Heart left ventricle (tissue), 16 donors: ENCODE data around the gene ZNF500. TPM values are rescaled to one million over a fixed set of nuclear protein-coding genes. Genes with fewer than 3 reads are reported as not detected.

Experiments used
- ATAC-seq, 4 donors: fragments of 200-7000 bp; cut with Tn5 transposase; one replicate each; pipeline ENCODE4 v1.9.1; 2020 to 2022; ENCODE audit warnings: moderate library complexity in 4 of 4, mild to moderate bottlenecking in 3 of 4, moderate number of reproducible peaks in 1 of 4
- DNase-seq, 5 donors: peaks; one replicate each; pipeline ENCODE4 v3.0.0-alpha.2; 2020
- H3K27ac ChIP-seq, 12 donors: fragments of 200-600 bp; sonication (generic) in 4 of 12; one replicate each; pipeline versions ENCODE4 v1.5.0 to v1.8.0; 2016 to 2022; ENCODE audit warnings: mild to moderate bottlenecking in 2 of 12
- H3K27me3 ChIP-seq, 9 donors: fragments of 200-600 bp; sonication (generic) in 2 of 9; one replicate each; pipeline versions ENCODE4 v1.5.1 to v1.8.0; 2016 to 2022; ENCODE audit warnings: mild to moderate bottlenecking in 3 of 9
- H3K36me3 ChIP-seq, 9 donors: fragments of 200-600 bp; sonication (generic) in 2 of 9; one replicate each; pipeline versions ENCODE4 v1.5.0 to v1.8.0; 2018 to 2022; ENCODE audit warnings: mild to moderate bottlenecking in 2 of 9
- H3K4me1 ChIP-seq, 12 donors: fragments of 200-600 bp; sonication (generic) in 4 of 12; one replicate each; pipeline versions ENCODE4 v1.5.0 to v1.8.0; 2016 to 2022; ENCODE audit warnings: mild to moderate bottlenecking in 3 of 12
- H3K4me3 ChIP-seq, 12 donors: fragments of 200-600 bp; sonication (generic) in 4 of 12; one replicate each; pipeline versions ENCODE4 v1.5.0 to v1.8.0; 2017 to 2022; ENCODE audit warnings: mild to moderate bottlenecking in 9 of 12, moderate library complexity in 4 of 12
- H3K9me3 ChIP-seq, 12 donors: fragments of 200-600 bp; sonication (generic) in 4 of 12; one replicate each; pipeline versions ENCODE4 v1.5.0 to v1.8.0; 2016 to 2022; ENCODE audit warnings: mild to moderate bottlenecking in 1 of 12
- CTCF ChIP-seq, 12 donors: fragments of 200-600 bp; sonication (generic) in 4 of 12; IDR thresholded peaks; one replicate each; pipeline versions ENCODE4 v1.5.0 to v1.8.0; 2018 to 2022; ENCODE audit warnings: antibody characterized with exemption in 12 of 12, mild to moderate bottlenecking in 5 of 12
- POLR2A ChIP-seq, 2 donors: fragments of 450-650 bp; IDR thresholded peaks; one replicate each; pipeline ENCODE4 v1.6.1; 2017; ENCODE audit warnings: antibody characterized with exemption in 2 of 2, mild to moderate bottlenecking in 2 of 2, moderate library complexity in 2 of 2
- WGBS, 4 donors: extraction: QIAGEN DNeasy Blood & Tissue Kit in 2 of 4; methylation state at CpG; one replicate each; pipeline versions ENCODE4 v1.1.5 to v1.1.7; 2013 to 2018; 5-methylcytosine and 5-hydroxymethylcytosine counted together
- intact Hi-C, 10 donors: fragments of 100-400 bp; cut with DNase I; formaldehyde crosslinking; loops; one replicate each; pipeline versions ENCODE4 v1.11.1 to v1.14.2; 2022
- polyA plus RNA-seq, 2 donors: library from polyadenylated mRNA; stranded (reverse); fragments of 200-250 nt; gene quantifications; one replicate each; pipeline ENCODE4 v1.2.3, GENCODE V29; 2013
- total RNA-seq, 9 donors: library from RNA; depleted of rRNA in 2 of 9; stranded (reverse); fragments of >200 nt in 2 of 9; fragmentation: NEBNext Ultra II Directional in 3 of 9; extraction: Animal tissue kit (Norgen Biotek cat#: 25700) in 3 of 9; gene quantifications; one replicate each; pipeline versions ENCODE4 v1.1.0 to v1.2.4, GENCODE V29; 2016 to 2023
- donor health status: ischemic (EF 13 %, LVEDD 7.1; RV severe dilation, severe dysfunction).
- donor health status: healthy with polysubstance abuse.
- donor health status: DM: no; HTN: yes; CAD: no.
- donor health status: DM: no; HTN: no; CAD: no.
- donor health status: ischemic (EF 25% LVEDD 6.9; RV normal size, moderate dysfunction).
- donor health status: ischemic (EF 25% LVEDD 5.7; RV mildly dilated, moderate dysfunction).
- donor health status: healthy.
- donor health status: DM: yes; HTN: yes; CAD: no.
- donor health status: ischemic (EF 35%, LVEDD 5.7; RV mildly dilated, moderate dysfunction).
- donor health status: nonischemic (EF 11% LVEDD 7.7; RV severe dilation, severe dysfunction).
- donor health status: DM: yes; HTN: yes; CAD: no.
- donor health status: PGD.
- donor health status: ischemic (EF 29% LVEDD 5.4; RV normal size, mild dysfunction).
- donor health status: nonischemic (EF 23%, LVEDD 6.1; RV moderate dilation, normal function).

The ZNF500 gene
- total and polyA plus RNA-seq, 11 donors: 4.8 to 11.6 (median 6.5) TPM

- Histone ChIP-seq H3K4me3 (peak overlapping the region; percentile 68 to 96 (median 86)), H3K36me3 (peaks cover 0 to 54% (median 44%) of the 10 kb centered on the region in 9 donors), H3K27ac (peak overlapping the region; percentile 47 to 96 (median 90)), H3K9me3 (no peaks in the 10 kb centered on the region), H3K27me3 (no peaks in the 10 kb centered on the region), H3K4me1 (peaks cover 0 to 50% (median 25%) of the 10 kb centered on the region in 12 donors)
- intact Hi-C loops: loop anchor here in 7 of 10 donors (1.0 to 10.0 kb wide), 8 partner anchors 34 to 155 kb away; partner anchors contain the start of genes SEC14L5 (in 4 of the 7), GLYR1 (in 3 of the 7), UBN1 (in 3 of the 7) and ZNF500 (in 2 of the 7)
- TF ChIP-seq CTCF (IDR thresholded peaks at IDR 0.05): peak in 8 of 12 donors; percentile 5 to 53 (median 32)
- TF ChIP-seq POLR2A (IDR thresholded peaks at IDR 0.05): peak in 1 of 2 donors; percentile 53
- DNase-seq (peak; percentile 94 to 96 (median 95)), ATAC-seq (peak; percentile 89 to 94 (median 92))
- WGBS, 4 donors: 0% methylated on average over 15 to 59 of the region's 59 CpGs
These were observed 35.8 kb upstream of the ZNF500 start for GRCh38 chr16:4802659-4803287.

GRCh38 chr16:4801962-4802658, 35.1 kb upstream of the ZNF500 start, which contains the start of gene ROGDI:
ROGDI (minus strand) TSS chr16:4802633; CDS start chr16:4802571, 62 bp downstream.
- ATAC-seq (peak; percentile 42 to 67 (median 49)), DNase-seq (peak; percentile 77 to 91 (median 86))
- Histone ChIP-seq H3K27ac (peak within 1 kb of the TSS; percentile 47 to 96 (median 90)), H3K9me3 (no peaks in the 10 kb centered on the region), H3K4me1 (peaks cover 0 to 50% (median 25%) of the 10 kb centered on the region in 12 donors), H3K36me3 (peaks cover 0 to 54% (median 43%) of the 10 kb centered on the region in 9 donors), H3K4me3 (peak within 1 kb of the TSS; percentile 68 to 96 (median 86)), H3K27me3 (no peaks in the 10 kb centered on the region)
- WGBS, 4 donors: 1 to 2% (median 1%) methylated on average over 12 to 70 of the region's 70 CpGs
- no peak for TF ChIP-seq CTCF (IDR thresholded peaks at IDR 0.05)
- no peak for TF ChIP-seq POLR2A (IDR thresholded peaks at IDR 0.05)
- intact Hi-C loops: loop anchor here in 7 of 10 donors (1.0 to 10.0 kb wide), 9 partner anchors 31 to 155 kb away; partner anchors contain the start of genes SEC14L5 (in 4 of the 7), GLYR1 (in 3 of the 7), UBN1 (in 3 of the 7) and ZNF500 (in 2 of the 7)

GRCh38 chr16:4801051-4801961, 34.3 kb upstream of the ZNF500 start:
- DNase-seq: peak in 2 of 5 donors; percentile 19 to 24
- WGBS, 4 donors: 51 to 62% (median 56%) methylated on average over 21 to 29 of the region's 29 CpGs
- Histone ChIP-seq H3K27me3 (no peaks in the 10 kb centered on the region), H3K4me1 (peaks cover 0 to 50% (median 25%) of the 10 kb centered on the region in 12 donors), H3K4me3 (peak overlapping the region; percentile 68 to 96 (median 86)), H3K36me3 (peaks cover 0 to 54% (median 41%) of the 10 kb centered on the region in 9 donors), H3K9me3 (no peaks in the 10 kb centered on the region), H3K27ac (peak overlapping the region; percentile 18 to 96 (median 90))
- intact Hi-C loops: loop anchor here in 6 of 10 donors (1.0 to 10.0 kb wide), 7 partner anchors 31 to 156 kb away; partner anchors contain the start of genes SEC14L5 (in 4 of the 6), GLYR1 (in 3 of the 6), UBN1 (in 3 of the 6) and ZNF500 (in 2 of the 6)
- no peak for ATAC-seq
- TF ChIP-seq POLR2A (IDR thresholded peaks at IDR 0.05) (no peak), CTCF (IDR thresholded peaks at IDR 0.05) (no peak)
